ENCODE data around the gene CTNNA3. TPM values are rescaled to one million over a fixed set of nuclear protein-coding genes. Genes with fewer than 3 reads are reported as not detected.

Gene CTNNA3
- total RNA-seq, 4 donors from 2014 or later = 14.3 to 49.5 (median 24.2) TPM

GRCh38 chr10:66860376-66860945, 835.5 kb downstream of the CTNNA3 start:
- in situ Hi-C loops (cut with MboI; ENCODE audit: low sequenced_read_pairs in 4 of 4) = no loop called here
- TF ChIP-seq POLR2A (IDR thresholded peaks at IDR 0.05) (no peak), CTCF (IDR thresholded peaks at IDR 0.05 in 4 of 5, conservative IDR thresholded peaks at IDR 0.05 in 1 of 5) (no peak)
- ATAC-seq (no peak), DNase-seq (no peak)
- H3K4me3 ChIP-seq = no peak overlapping the region
- intact Hi-C loops (cut with DNase I; ENCODE audit: low total_unique reads) = no loop called here
- no peaks in the 10 kb centered on the region for H3K36me3 ChIP-seq
- no peaks in the 10 kb centered on the region for H3K4me1 ChIP-seq
- no peaks in the 10 kb centered on the region for H3K9me3 ChIP-seq
- no peaks in the 10 kb centered on the region for H3K27me3 ChIP-seq
- no peak overlapping the region for H3K27ac ChIP-seq

GRCh38 chr10:66852811-66853210, 843.2 kb downstream of the CTNNA3 start:
- Histone ChIP-seq H3K36me3 (no peaks in the 10 kb centered on the region), H3K9me3 (no peaks in the 10 kb centered on the region), H3K27me3 (no peaks in the 10 kb centered on the region), H3K27ac (no peak overlapping the region), H3K4me1 (no peaks in the 10 kb centered on the region), H3K4me3 (no peak overlapping the region)
- in situ Hi-C loops (cut with MboI; ENCODE audit: low sequenced_read_pairs in 4 of 4) (no loop called here), intact Hi-C loops (cut with DNase I; ENCODE audit: low total_unique reads) (no loop called here)
- no peak for ATAC-seq
- no peak for DNase-seq
- TF ChIP-seq POLR2A (IDR thresholded peaks at IDR 0.05) (no peak), CTCF (IDR thresholded peaks at IDR 0.05 in 4 of 5, conservative IDR thresholded peaks at IDR 0.05 in 1 of 5) (no peak)

GRCh38 chr10:66848856-66849255, 847.1 kb downstream of the CTNNA3 start:
- intact Hi-C loops (cut with DNase I; ENCODE audit: low total_unique reads) (no loop called here), in situ Hi-C loops (cut with MboI; ENCODE audit: low sequenced_read_pairs in 4 of 4) (no loop called here)
- TF ChIP-seq POLR2A (IDR thresholded peaks at IDR 0.05) (no peak), CTCF (IDR thresholded peaks at IDR 0.05 in 4 of 5, conservative IDR thresholded peaks at IDR 0.05 in 1 of 5) (no peak)
- H3K36me3 ChIP-seq = no peaks in the 10 kb centered on the region
- no peak for DNase-seq
- no peaks in the 10 kb centered on the region for H3K27me3 ChIP-seq
- H3K27ac ChIP-seq = no peak overlapping the region
- no peaks in the 10 kb centered on the region for H3K4me1 ChIP-seq
- H3K4me3 ChIP-seq = no peak overlapping the region
- H3K9me3 ChIP-seq = no peaks in the 10 kb centered on the region
- no peak for ATAC-seq

- H3K27me3 ChIP-seq = no peaks in the 10 kb centered on the region
- H3K4me3 ChIP-seq = no peak overlapping the region
- no peak overlapping the region for H3K27ac ChIP-seq
- TF ChIP-seq POLR2A (IDR thresholded peaks at IDR 0.05) = no peak
- no peak for TF ChIP-seq CTCF (IDR thresholded peaks at IDR 0.05 in 4 of 5, conservative IDR thresholded peaks at IDR 0.05 in 1 of 5)
- ATAC-seq (no peak), DNase-seq (no peak)
- intact Hi-C loops (cut with DNase I; ENCODE audit: low total_unique reads) (no loop called here), in situ Hi-C loops (cut with MboI; ENCODE audit: low sequenced_read_pairs in 4 of 4) (no loop called here)
- no peaks in the 10 kb centered on the region for H3K9me3 ChIP-seq
- no peaks in the 10 kb centered on the region for H3K36me3 ChIP-seq
- no peaks in the 10 kb centered on the region for H3K4me1 ChIP-seq
Measured at GRCh38 chr10:66844176-66844942, 851.6 kb downstream of the CTNNA3 start.
